ENCODE results near the gene NOTCH2.

Gene NOTCH2

GRCh38 chr1:119926553-119926952 lies 142.9 kb downstream of the NOTCH2 start:
- H3K4me2 ChIP-seq (ENCODE audit: low read depth, low read length) = no peak overlapping the region
- H3K9me3 ChIP-seq (replicated peaks; ENCODE audit: insufficient read depth, low read length) = no peaks in the 10 kb centered on the region
- no peaks in the 10 kb centered on the region for H3K9me2 ChIP-seq (replicated peaks; ENCODE audit: insufficient read depth, low read length)
- no peaks in the 10 kb centered on the region for H4K20me1 ChIP-seq (ENCODE audit: insufficient read depth, low read length)
- H2AFZ ChIP-seq (ENCODE audit: low read length) = no peak overlapping the region
- no peak overlapping the region for H3K9ac ChIP-seq (ENCODE audit: low read length)
- H3K4me3 ChIP-seq (ENCODE audit: low read length) = no peak overlapping the region
- H3K36me3 ChIP-seq (replicated peaks; ENCODE audit: insufficient read depth, low read length) = no peaks in the 10 kb centered on the region
- no peaks in the 10 kb centered on the region for H3F3A ChIP-seq (ENCODE audit: insufficient read depth, low read length)
- no peak for DNase-seq
- H3K27ac ChIP-seq (ENCODE audit: low read length) = no peak overlapping the region
- TF ChIP-seq, protein P1, sequence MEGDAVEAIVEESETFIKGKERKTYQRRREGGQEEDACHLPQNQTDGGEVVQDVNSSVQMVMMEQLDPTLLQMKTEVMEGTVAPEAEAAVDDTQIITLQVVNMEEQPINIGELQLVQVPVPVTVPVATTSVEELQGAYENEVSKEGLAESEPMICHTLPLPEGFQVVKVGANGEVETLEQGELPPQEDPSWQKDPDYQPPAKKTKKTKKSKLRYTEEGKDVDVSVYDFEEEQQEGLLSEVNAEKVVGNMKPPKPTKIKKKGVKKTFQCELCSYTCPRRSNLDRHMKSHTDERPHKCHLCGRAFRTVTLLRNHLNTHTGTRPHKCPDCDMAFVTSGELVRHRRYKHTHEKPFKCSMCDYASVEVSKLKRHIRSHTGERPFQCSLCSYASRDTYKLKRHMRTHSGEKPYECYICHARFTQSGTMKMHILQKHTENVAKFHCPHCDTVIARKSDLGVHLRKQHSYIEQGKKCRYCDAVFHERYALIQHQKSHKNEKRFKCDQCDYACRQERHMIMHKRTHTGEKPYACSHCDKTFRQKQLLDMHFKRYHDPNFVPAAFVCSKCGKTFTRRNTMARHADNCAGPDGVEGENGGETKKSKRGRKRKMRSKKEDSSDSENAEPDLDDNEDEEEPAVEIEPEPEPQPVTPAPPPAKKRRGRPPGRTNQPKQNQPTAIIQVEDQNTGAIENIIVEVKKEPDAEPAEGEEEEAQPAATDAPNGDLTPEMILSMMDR (IDR thresholded peaks at IDR 0.05; ENCODE audit: low read length) = no peak
- no peak for TF ChIP-seq EZH2phosphoT487 (IDR thresholded peaks at IDR 0.05; ENCODE audit: low read length)
- no peak for TF ChIP-seq EZH2 (optimal IDR thresholded peaks at IDR 0.05; ENCODE audit: low read depth, low read length)
- H3K79me2 ChIP-seq (ENCODE audit: low read length) = no peaks in the 10 kb centered on the region
- no peaks in the 10 kb centered on the region for H3K27me3 ChIP-seq (replicated peaks; ENCODE audit: insufficient read depth, low read length)
- no peaks in the 10 kb centered on the region for H3K4me1 ChIP-seq (ENCODE audit: low read length)

GRCh38 chr1:119924948-119925898 lies 144.2 kb downstream of the NOTCH2 start:
- Histone ChIP-seq H3K27me3 (replicated peaks; ENCODE audit: insufficient read depth, low read length) (no peaks in the 10 kb centered on the region), H3F3A (ENCODE audit: insufficient read depth, low read length) (no peaks in the 10 kb centered on the region), H3K4me2 (ENCODE audit: low read depth, low read length) (no peak overlapping the region), H4K20me1 (ENCODE audit: insufficient read depth, low read length) (no peaks in the 10 kb centered on the region), H3K79me2 (ENCODE audit: low read length) (no peaks in the 10 kb centered on the region), H3K27ac (ENCODE audit: low read length) (no peak overlapping the region), H3K4me1 (ENCODE audit: low read length) (no peaks in the 10 kb centered on the region), H2AFZ (ENCODE audit: low read length) (no peak overlapping the region), H3K36me3 (replicated peaks; ENCODE audit: insufficient read depth, low read length) (no peaks in the 10 kb centered on the region), H3K9ac (ENCODE audit: low read length) (no peak overlapping the region), H3K9me2 (replicated peaks; ENCODE audit: insufficient read depth, low read length) (no peaks in the 10 kb centered on the region), H3K4me3 (ENCODE audit: low read length) (no peak overlapping the region), H3K9me3 (replicated peaks; ENCODE audit: insufficient read depth, low read length) (no peaks in the 10 kb centered on the region)
- DNase-seq = no peak
- no peak for TF ChIP-seq EZH2phosphoT487 (IDR thresholded peaks at IDR 0.05; ENCODE audit: low read length)

DNA sequence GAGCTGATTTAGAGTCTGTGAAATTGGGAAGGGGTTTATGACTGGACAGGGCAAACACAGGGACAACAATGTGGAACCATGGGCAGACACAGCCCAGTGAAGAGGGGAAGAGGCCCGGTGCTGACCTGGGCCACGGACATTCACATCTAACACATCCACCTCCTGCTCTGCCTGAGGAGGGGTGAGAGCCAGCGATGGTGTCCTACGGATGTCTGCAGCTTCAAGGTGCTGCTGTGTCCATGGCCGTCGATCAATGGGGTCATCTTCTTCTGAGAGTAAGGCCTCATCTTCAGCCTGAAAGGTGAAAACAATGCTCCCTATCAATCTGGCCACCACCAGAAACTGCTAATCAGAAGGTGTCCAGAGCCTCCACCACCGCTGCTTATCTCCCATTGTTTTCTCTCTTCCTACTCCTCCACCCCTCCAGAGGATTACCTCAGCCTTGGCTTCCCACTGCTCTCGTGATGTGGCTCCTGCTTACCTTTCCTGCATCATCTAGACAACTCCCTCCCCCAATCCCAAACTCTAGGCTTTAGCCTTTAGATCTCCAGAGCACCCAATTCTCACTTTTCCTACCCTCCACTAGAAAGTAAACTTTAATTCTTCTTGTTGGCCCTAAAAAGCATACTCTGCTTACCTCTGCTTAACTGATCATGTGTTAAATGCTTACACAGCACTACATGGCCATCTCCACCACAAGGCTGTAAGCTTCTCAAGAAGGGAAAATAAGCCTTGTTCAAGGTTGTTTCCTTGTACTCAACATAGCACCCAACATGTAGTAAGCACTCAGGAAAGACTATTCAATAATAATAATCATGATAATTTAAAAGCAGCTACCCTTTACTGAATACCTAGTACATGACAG lies 149.1 kb downstream of the NOTCH2 start:
- H3K4me3 ChIP-seq (ENCODE audit: low read length) = no peak overlapping the region
- H3K36me3 ChIP-seq (replicated peaks; ENCODE audit: insufficient read depth, low read length) = no peaks in the 10 kb centered on the region
- H3K9me2 ChIP-seq (replicated peaks; ENCODE audit: insufficient read depth, low read length) = no peaks in the 10 kb centered on the region
- no peak for TF ChIP-seq EZH2phosphoT487 (IDR thresholded peaks at IDR 0.05; ENCODE audit: low read length)
- TF ChIP-seq EZH2 (optimal IDR thresholded peaks at IDR 0.05; ENCODE audit: low read depth, low read length) = no peak
- TF ChIP-seq, protein P1 (IDR thresholded peaks at IDR 0.05; ENCODE audit: low read length) = no peak
- H3K9me3 ChIP-seq (replicated peaks; ENCODE audit: insufficient read depth, low read length) = no peaks in the 10 kb centered on the region
- H3F3A ChIP-seq (ENCODE audit: insufficient read depth, low read length) = no peaks in the 10 kb centered on the region
- no peaks in the 10 kb centered on the region for H3K27me3 ChIP-seq (replicated peaks; ENCODE audit: insufficient read depth, low read length)
- H3K79me2 ChIP-seq (ENCODE audit: low read length) = no peaks in the 10 kb centered on the region
- H3K27ac ChIP-seq (ENCODE audit: low read length) = no peak overlapping the region
- H2AFZ ChIP-seq (ENCODE audit: low read length) = no peak overlapping the region
- no peak overlapping the region for H3K4me2 ChIP-seq (ENCODE audit: low read depth, low read length)
- no peak overlapping the region for H3K9ac ChIP-seq (ENCODE audit: low read length)
- H4K20me1 ChIP-seq (ENCODE audit: insufficient read depth, low read length) = no peaks in the 10 kb centered on the region
- DNase-seq = no peak
- no peaks in the 10 kb centered on the region for H3K4me1 ChIP-seq (ENCODE audit: low read length)
